Ecto neural progenitor cell (in vitro differentiated cells): ENCODE data around the gene ZER1.
A peak's percentile ranks its signal among the peaks of the same experiment; 100 is the strongest.
"Not testable (repeated sequence)": the region's sequence is repeated elsewhere in the genome, so short reads cannot be mapped to it uniquely, and the experiment has no call there.

Source experiments
- DNase-seq: peaks from one replicate; pipeline ENCODE4 v3.0.0-alpha.2; 2018; ENCODE audit warnings: low spot score

ZER1 gene

GRCh38 chr9:128787659-128788058, 15.9 kb upstream of the ZER1 start:
- DNase-seq = no peak

- DNase-seq = peak; percentile 96
Measured at GRCh38 chr9:128786681-128787601, 15.2 kb upstream of the ZER1 start, which contains the start of gene TBC1D13. TSS of gene TBC1D13 (plus strand) at chr9:128787253. CDS start at chr9:128787354, 101 bp downstream.

GRCh38 chr9:128785427-128785826, 13.7 kb upstream of the ZER1 start:
- DNase-seq = no peak

GRCh38 chr9:128782669-128783068, 10.9 kb upstream of the ZER1 start:
- DNase-seq = no peak

- DNase-seq = no peak
Measured at GRCh38 chr9:128781187-128782070, 9.7 kb upstream of the ZER1 start.

GRCh38 chr9:128780093-128780492, 8.4 kb upstream of the ZER1 start:
- not testable (repeated sequence) for DNase-seq

- no peak for DNase-seq
Measured at GRCh38 chr9:128774804-128775203, 3.1 kb upstream of the ZER1 start.

GRCh38 chr9:128773049-128773448, 1.3 kb upstream of the ZER1 start:
- DNase-seq = no peak

- no peak for DNase-seq
Measured at GRCh38 chr9:128771094-128771721, 519 bp downstream of the ZER1 start.

- DNase-seq = no peak
Measured at GRCh38 chr9:128770286-128771030, 1.3 kb downstream of the ZER1 start.

GRCh38 chr9:128768606-128769005, 3.1 kb downstream of the ZER1 start:
- no peak for DNase-seq

GRCh38 chr9:128765499-128765898, 6.2 kb downstream of the ZER1 start:
- DNase-seq = no peak

GRCh38 chr9:128764361-128764760, 7.4 kb downstream of the ZER1 start:
- no peak for DNase-seq

- no peak for DNase-seq
Measured at GRCh38 chr9:128762671-128763449, 8.9 kb downstream of the ZER1 start.

- DNase-seq = no peak
Measured at GRCh38 chr9:128757602-128758001, 14.1 kb downstream of the ZER1 start.

- no peak for DNase-seq
Measured at GRCh38 chr9:128753627-128754026, 18.1 kb downstream of the ZER1 start.

GRCh38 chr9:128750926-128751595, 20.7 kb downstream of the ZER1 start:
- DNase-seq = no peak

- DNase-seq = no peak
Measured at GRCh38 chr9:128747241-128747640, 24.5 kb downstream of the ZER1 start.

- no peak for DNase-seq
Measured at GRCh38 chr9:128743421-128743820, 28.3 kb downstream of the ZER1 start.

- DNase-seq = no peak
Measured at GRCh38 chr9:128742401-128742800, 29.3 kb downstream of the ZER1 start.
